HG02943 (cell line): Measurements from ENCODE around the gene CLDN14.
"Not testable (repeated sequence)": the region's sequence is repeated elsewhere in the genome, so short reads cannot be mapped to it uniquely, and the experiment has no call there.

ENCODE experiments used
- ATAC-seq: cut with Tn5 transposase; IDR thresholded peaks from one replicate; pipeline ENCODE4 v1.9.1; 2021; ENCODE audit warnings: mild to moderate bottlenecking, low read depth, moderate library complexity; ENCODE audit not compliant: unreplicated experiment

CLDN14 gene

DNA sequence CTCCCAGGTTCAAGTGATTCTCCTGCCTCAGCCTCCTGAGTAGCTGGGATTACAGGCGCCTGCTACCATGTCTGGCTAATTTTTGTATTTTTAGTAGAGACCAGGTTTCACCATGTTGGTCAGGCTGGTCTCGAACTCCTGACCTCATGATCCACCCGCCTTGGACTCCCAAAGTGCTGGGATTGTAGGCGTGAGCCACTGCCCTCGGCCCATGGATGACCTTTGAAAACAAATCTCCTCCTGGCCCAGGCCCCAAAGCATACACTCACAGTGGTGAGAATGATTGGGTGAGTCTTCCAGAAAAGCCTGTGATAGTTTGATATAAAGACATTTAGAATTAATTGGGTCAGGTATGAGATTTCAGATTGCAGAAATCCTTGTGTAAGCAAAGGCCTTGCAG is 3.4 kb downstream of the CLDN14 start:
- not testable (repeated sequence) for ATAC-seq

- ATAC-seq: no peak
Measured at GRCh38 chr21:36474591-36474990, 5.3 kb downstream of the CLDN14 start.

DNA sequence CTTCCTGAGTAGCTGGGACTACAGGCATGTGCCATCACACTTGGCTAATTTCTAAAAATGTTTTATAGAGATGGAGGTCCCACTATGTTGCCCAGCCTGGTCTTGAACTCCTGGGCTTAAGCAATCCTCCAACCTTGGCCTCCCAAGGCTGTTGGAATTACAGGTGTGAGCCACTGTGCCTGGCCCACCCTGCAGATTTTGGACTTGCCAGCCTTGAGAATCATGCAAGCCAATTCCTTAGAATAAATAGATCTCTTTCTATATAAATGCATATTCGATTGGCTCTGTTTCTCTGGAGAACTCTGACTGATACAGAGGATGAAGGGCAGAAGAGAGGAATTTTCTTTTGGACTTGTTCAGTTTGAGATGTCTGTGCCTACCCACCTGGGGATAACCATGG is 6.7 kb downstream of the CLDN14 start:
- ATAC-seq: no peak

- ATAC-seq: no peak
Measured at GRCh38 chr21:36472377-36472776, 7.5 kb downstream of the CLDN14 start.

DNA sequence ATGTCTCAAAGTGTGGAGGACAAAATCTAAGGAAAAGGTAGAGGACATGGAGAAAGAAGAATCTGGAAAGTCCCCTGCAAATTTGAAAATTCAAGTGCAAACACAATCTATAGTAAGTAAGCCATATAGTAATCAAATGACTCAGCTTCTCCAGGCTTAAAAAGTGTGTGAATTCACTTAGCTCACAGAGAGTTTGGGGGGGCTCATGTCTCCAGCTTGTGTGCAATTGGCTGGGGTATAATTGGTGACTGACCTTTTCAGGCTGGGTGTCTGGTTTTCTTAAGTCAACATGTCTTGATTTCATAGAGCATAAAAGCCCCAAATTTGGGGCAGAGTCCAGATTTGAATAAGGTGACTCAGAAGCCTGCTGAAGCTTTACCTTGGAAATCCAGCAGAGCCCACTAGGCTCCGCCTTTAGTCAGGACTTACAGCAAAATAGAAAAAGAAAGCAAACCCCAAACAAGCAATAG is 8.6 kb downstream of the CLDN14 start:
- ATAC-seq: peak; percentile 57

- ATAC-seq: no peak
Measured at GRCh38 chr21:36470294-36470693, 9.6 kb downstream of the CLDN14 start.

DNA sequence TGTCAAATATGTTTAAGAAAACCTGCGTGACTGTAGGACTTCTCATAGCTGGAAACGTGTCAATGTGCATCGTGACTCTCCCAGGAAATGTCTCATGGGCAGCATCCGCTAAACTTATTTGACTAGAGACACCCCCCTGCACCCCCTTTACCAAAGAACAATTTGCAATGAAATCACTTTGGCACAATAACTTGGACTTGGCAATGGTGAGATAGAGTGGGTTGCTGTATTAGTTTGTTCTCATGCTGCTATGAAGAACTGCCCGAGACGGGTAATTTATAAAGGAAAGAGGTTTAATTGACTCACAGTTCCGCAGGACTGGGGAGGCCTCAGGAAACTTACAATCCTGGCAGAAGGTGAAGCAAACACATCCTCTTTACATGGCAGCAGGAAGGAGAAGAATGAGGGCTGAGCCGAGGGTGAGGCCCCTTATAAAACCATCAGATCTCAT is 13.8 kb downstream of the CLDN14 start:
- ATAC-seq: no peak

DNA sequence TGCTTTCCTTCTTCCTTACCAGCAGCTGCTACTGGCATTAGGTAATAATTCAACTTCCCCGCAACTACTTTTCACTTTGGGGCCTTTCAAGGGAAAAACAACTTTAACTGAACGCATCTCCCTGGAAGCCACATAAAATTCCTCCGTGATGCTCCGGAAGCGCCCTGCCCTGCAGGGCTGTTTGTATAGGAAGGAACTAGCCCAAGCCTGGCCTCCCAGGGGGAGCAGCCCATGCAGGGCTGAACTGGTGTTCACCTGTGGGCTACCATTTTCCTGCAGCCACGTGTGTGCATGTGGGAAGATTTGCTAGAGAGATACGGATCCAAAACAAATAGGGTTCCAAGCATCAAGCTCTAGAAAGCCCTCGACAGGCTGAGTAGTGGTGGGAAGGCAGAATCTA is 14.4 kb downstream of the CLDN14 start:
- ATAC-seq: no peak

DNA sequence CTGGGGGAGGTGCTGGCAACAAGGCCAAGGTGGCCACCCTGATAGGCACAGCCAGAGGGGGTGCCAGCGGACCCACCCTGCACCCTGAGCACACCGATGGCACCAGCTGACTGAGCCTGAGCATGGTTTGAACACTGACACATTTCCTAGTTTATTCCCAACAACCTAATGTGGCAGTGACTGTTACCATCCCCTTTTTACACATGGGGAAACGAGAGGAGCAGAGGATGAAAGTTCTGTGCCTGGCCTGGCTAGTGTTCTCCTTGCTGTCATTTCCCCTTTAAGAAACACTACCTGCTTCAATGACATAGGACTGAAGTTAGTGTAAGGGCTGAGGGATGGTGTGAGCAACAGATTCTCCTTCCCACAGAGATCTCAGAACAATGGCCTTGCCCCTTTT is 15.3 kb downstream of the CLDN14 start:
- no peak for ATAC-seq

GRCh38 chr21:36463991-36464390 is 15.9 kb downstream of the CLDN14 start:
- ATAC-seq: no peak

GRCh38 chr21:36463204-36463603 is 16.7 kb downstream of the CLDN14 start:
- no peak for ATAC-seq

DNA sequence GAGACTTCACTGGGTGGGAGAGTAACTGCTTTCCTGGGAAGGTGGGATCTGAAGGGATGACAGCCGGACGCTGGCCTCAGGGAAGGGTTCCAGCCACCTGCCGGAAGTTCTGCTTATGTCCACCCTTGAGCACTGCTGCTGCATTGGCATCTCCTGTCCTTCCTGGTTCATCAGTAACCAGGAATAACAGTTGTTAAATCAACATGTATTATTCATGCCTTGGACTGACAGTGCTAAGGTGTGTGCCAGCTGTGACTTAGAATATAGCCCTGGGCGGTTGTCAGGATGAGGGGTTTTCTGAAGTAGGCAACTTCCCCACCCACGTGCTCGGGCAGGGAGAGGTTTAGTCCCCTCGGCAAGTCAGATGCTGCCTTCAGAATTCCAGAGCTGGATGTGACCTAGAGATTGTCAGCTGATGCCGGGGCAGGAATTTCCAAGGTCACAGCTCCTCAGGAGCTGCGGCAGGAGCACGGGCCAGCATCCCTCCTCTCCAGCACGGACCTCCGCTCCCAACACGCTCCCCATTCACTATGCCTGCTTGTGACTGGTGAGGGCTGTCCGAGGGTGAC is 17.9 kb downstream of the CLDN14 start:
- no peak for ATAC-seq

- no peak for ATAC-seq
Measured at GRCh38 chr21:36461277-36461917, 18.5 kb downstream of the CLDN14 start.

- ATAC-seq: no peak
Measured at GRCh38 chr21:36460866-36461265, 19.1 kb downstream of the CLDN14 start.

GRCh38 chr21:36459098-36459497 is 20.8 kb downstream of the CLDN14 start:
- no peak for ATAC-seq

DNA sequence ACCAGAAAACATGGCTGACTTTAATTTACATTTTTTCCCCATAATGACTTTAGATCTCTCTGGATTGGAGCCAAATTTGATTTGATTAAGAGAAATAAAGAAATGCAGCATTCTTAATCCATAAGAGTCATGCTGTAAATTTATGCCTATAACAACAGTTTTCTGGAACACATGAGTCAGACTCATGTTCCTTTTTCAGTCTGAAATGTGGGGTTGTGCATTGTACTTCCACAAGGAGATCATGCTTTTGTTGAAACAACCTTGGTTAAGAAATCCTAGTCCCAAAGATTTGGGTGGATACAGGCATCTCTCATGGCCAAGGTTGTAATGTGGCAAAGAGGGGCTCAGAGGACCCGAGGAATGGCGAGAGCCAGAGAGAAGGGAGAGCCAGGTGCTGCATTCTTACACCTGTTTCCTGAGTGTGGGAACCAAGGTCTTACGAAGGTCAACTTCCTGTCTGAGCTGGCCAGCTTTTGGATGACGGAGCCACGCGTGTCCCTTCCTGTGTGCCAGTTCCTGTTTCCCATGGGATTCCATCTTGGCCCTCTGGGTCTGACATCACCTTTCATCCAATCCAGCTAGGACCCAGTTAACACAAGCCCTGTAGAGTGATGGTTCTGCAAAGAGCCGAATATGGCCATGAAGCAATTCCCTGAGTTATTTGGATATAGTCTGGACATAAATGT is 23.1 kb downstream of the CLDN14 start:
- ATAC-seq: no peak

DNA sequence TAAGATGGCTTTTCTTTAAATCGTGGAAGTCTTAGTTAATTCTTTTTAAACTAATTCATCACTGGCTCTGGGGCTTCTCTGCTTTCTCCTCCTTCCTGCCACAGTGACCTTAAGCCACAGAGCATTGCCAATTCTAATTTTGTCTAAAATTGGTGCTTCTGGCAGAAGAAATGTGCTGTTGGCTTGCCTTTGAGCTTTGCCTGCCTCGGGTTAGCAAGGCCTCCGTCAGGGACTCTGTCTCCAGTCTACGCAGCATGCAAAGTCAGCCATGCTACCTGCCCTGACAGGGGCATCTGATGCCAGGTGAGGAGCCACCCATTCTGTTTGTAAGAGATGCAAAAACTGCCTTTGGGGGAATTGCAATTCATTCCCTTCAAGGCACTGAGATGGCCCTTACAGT is 25.2 kb downstream of the CLDN14 start:
- no peak for ATAC-seq

- no peak for ATAC-seq
Measured at GRCh38 chr21:36454093-36454531, 25.8 kb downstream of the CLDN14 start.

- no peak for ATAC-seq
Measured at GRCh38 chr21:36452281-36452825, 27.6 kb downstream of the CLDN14 start.

DNA sequence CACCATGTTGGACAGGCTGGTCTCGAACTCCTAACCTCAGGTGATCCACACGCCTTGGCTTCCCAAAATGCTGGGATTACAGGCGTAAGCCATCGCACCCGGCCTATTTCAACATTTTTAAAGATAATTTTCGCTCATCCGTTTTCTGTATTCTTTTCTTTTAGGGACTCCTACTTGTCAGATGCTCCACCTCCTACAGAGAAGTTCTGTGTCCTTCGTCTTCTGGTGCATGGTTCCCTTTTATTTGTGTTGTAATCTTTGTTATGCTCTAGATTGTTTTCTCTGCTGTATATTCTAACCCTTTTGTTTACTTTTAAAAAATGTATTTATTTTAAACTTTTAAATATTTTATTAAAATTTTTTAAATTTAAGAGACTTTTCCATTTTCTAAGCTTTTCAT is 28.4 kb downstream of the CLDN14 start:
- ATAC-seq: no peak

- ATAC-seq: no peak
Measured at GRCh38 chr21:36450511-36450910, 29.4 kb downstream of the CLDN14 start.
